Activated T-helper 2 cell treated with anti-CD3 and anti-CD28 coated beads, Interferon-gamma antibody, Interleukin-2, Interleukin-4, amounts not matched to agents 10 μg/mL and 5 μg/mL and 100 μg/mL, durations not matched to agents 14 hours and 24 hours and 36 hours (primary cell): Measurements from ENCODE around the gene CDC25C. TPM values are rescaled to one million over a fixed set of nuclear protein-coding genes. Genes with fewer than 3 reads are reported as not detected.

ENCODE experiments used
- total RNA-seq: library from RNA; stranded (reverse); gene quantifications from 2 replicates; pipeline ENCODE4 v1.2.3, GENCODE V29; 2022

Gene CDC25C
- total RNA-seq, 1 donor from 2014 or later: 8.4 TPM

Other genes starting within 250 kb of the CDC25C start
- gene WNT8A, start 247.8 kb downstream of the CDC25C start, total RNA-seq: not detected in 2 replicates
- not detected in 2 replicates for gene NME5, start 192.4 kb downstream of the CDC25C start, total RNA-seq
- 45.4 and 48.4 TPM in 2 replicates for gene BRD8, start 153.2 kb downstream of the CDC25C start, total RNA-seq
- 28.1 and 30.3 TPM in 2 replicates for gene KIF20A, start 152.7 kb downstream of the CDC25C start, total RNA-seq
- 41.5 and 45.8 TPM in 2 replicates for gene CDC23, start 118.5 kb downstream of the CDC25C start, total RNA-seq
- 0.16 and 0.32 TPM in 2 replicates for gene GFRA3, start 57.2 kb downstream of the CDC25C start, total RNA-seq
- 24.4 and 26.1 TPM in 2 replicates for gene FAM53C, start 6.5 kb upstream of the CDC25C start, total RNA-seq
- gene KDM3B, start 20.9 kb upstream of the CDC25C start, total RNA-seq: 52.8 and 54.5 TPM in 2 replicates
- gene REEP2, start 107.3 kb upstream of the CDC25C start, total RNA-seq: 9.7 and 11.1 TPM in 2 replicates
- gene EGR1, start 133.7 kb upstream of the CDC25C start, total RNA-seq: 41.9 and 43.0 TPM in 2 replicates
- 169 and 170 TPM in 2 replicates for gene ETF1, start 211.4 kb upstream of the CDC25C start, total RNA-seq
- gene HSPA9, start 243.6 kb upstream of the CDC25C start, total RNA-seq: 333 and 340 TPM in 2 replicates